Effector memory CD4-positive, alpha-beta T cell (primary cell): ENCODE data around the gene FAM76A.
"Not testable (repeated sequence)": the region's sequence is repeated elsewhere in the genome, so short reads cannot be mapped to it uniquely, and the experiment has no call there.

ENCODE experiments used
- DNase-seq, 3 donors: peaks; one replicate each; pipeline ENCODE4 v3.0.0-alpha.2; 2020
- H3K27ac ChIP-seq: 2 replicates; pipeline ENCODE4 v1.7.0; 2013; ENCODE audit warnings: mild to moderate bottlenecking, low read length, moderate library complexity; ENCODE audit not compliant: insufficient read depth, poor library complexity, severe bottlenecking
- H3K27me3 ChIP-seq: replicated peaks from 2 replicates; pipeline ENCODE4 v1.7.0; 2013; ENCODE audit warnings: mild to moderate bottlenecking, low read length; ENCODE audit not compliant: insufficient read depth, control insufficient read depth, poor library complexity, severe bottlenecking
- H3K36me3 ChIP-seq: 2 replicates; pipeline ENCODE4 v1.7.0; 2013; ENCODE audit warnings: mild to moderate bottlenecking, low read length, moderate library complexity; ENCODE audit not compliant: control insufficient read depth, insufficient read depth
- H3K4me1 ChIP-seq: 2 replicates; pipeline ENCODE4 v1.7.0; 2013; ENCODE audit warnings: low read length, mild to moderate bottlenecking; ENCODE audit not compliant: control insufficient read depth, insufficient read depth, poor library complexity, severe bottlenecking
- H3K4me3 ChIP-seq: 2 replicates; pipeline ENCODE4 v1.7.0; 2013; ENCODE audit warnings: low read length, low read depth, mild to moderate bottlenecking; ENCODE audit not compliant: insufficient read depth, poor library complexity, severe bottlenecking
- H3K9me3 ChIP-seq: 2 replicates; pipeline ENCODE4 v1.7.0; 2013; ENCODE audit warnings: mild to moderate bottlenecking, low read length, moderate library complexity; ENCODE audit not compliant: control insufficient read depth

FAM76A gene

GRCh38 chr1:27789540-27790041 lies 63.8 kb downstream of the FAM76A start:
- Histone ChIP-seq H3K9me3 (no peaks in the 10 kb centered on the region), H3K27ac (no peak overlapping the region), H3K27me3 (no peaks in the 10 kb centered on the region), H3K4me3 (no peak overlapping the region), H3K4me1 (no peaks in the 10 kb centered on the region), H3K36me3 (peaks cover 35% of the 10 kb centered on the region)
- DNase-seq: no peak

GRCh38 chr1:27790270-27790669 lies 64.5 kb downstream of the FAM76A start:
- H3K27ac ChIP-seq, DNase-seq: not testable (repeated sequence)

GRCh38 chr1:27795601-27796000 lies 69.8 kb downstream of the FAM76A start:
- peaks cover 52% of the 10 kb centered on the region for H3K36me3 ChIP-seq
- no peak for DNase-seq
- H3K4me3 ChIP-seq: no peak overlapping the region
- no peak overlapping the region for H3K27ac ChIP-seq
- H3K27me3 ChIP-seq: no peaks in the 10 kb centered on the region
- H3K9me3 ChIP-seq: no peaks in the 10 kb centered on the region
- no peaks in the 10 kb centered on the region for H3K4me1 ChIP-seq

More at GRCh38 chr1:27790270-27790669, 64.5 kb downstream of the FAM76A start:
- H3K4me3 ChIP-seq, H3K27me3 ChIP-seq, H3K9me3 ChIP-seq, H3K4me1 ChIP-seq: not testable (repeated sequence)
- peaks cover 42% of the 10 kb centered on the region for H3K36me3 ChIP-seq

DNA sequence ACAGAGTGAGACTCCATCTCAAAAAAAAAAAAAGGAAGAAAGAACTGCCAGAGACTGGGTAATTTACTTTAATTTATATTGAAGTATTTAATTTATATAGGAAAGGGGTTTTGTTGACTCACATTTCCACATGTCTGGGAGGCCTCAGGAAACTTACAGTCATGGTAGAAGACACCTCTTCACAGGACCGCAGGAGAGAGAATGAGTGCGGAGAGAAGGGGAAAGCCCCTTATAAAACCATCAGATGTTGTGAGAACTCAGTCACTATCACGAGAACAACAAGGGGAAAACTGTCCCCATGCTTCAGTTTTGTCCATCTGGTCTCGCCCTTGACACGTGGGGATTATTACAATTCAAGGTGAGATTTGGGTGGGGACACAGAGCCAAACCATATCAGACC lies 79.0 kb downstream of the FAM76A start:
- H3K4me3 ChIP-seq: no peak overlapping the region
- no peaks in the 10 kb centered on the region for H3K27me3 ChIP-seq
- H3K4me1 ChIP-seq: no peaks in the 10 kb centered on the region
- H3K27ac ChIP-seq: no peak overlapping the region
- H3K9me3 ChIP-seq: no peaks in the 10 kb centered on the region
- H3K36me3 ChIP-seq: peaks cover 26% of the 10 kb centered on the region
- DNase-seq: no peak

DNA sequence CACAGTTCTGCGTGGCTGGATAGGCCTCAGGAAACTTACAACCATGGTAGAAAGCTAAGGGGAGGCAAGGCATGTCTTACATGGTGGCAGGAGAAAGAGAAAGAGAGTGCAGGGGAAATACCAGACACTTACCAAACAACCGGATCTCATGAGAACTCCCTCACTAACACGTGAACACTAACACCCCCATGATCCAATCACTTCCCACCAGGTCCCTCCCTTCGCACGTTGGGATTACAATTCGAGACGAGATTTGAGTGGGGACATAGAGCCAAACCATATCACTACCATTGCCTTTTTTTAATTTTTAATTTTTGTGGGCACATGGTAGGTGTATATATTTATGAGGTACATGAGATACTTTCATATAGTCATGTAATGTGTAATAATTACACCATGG lies 81.0 kb downstream of the FAM76A start:
- H3K4me3 ChIP-seq: no peak overlapping the region
- H3K36me3 ChIP-seq: peaks cover 21% of the 10 kb centered on the region
- no peaks in the 10 kb centered on the region for H3K27me3 ChIP-seq
- H3K4me1 ChIP-seq: no peaks in the 10 kb centered on the region
- DNase-seq: no peak
- H3K27ac ChIP-seq: no peak overlapping the region
- H3K9me3 ChIP-seq: no peaks in the 10 kb centered on the region

DNA sequence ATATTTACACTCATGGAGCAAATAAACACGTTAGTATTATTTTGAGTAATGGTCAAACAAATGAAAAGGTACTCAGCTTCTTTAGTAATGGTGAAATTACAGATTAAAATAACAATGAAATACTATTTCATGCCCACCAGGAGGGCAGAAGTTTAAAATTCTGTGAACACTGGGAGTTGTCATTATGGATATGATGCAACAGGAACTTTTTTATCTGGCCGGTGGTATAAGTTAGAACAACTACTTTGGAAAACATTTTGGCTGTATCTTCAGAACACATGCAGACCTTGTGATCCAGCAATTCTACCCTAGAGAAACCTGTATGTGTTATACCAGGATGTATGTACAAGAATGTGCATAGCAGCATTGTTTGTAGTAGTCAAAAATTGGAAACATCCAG lies 81.6 kb downstream of the FAM76A start:
- Histone ChIP-seq H3K36me3 (peaks cover 15% of the 10 kb centered on the region), H3K4me3 (no peak overlapping the region), H3K27me3 (no peaks in the 10 kb centered on the region), H3K4me1 (no peaks in the 10 kb centered on the region), H3K27ac (no peak overlapping the region), H3K9me3 (no peaks in the 10 kb centered on the region)
- no peak for DNase-seq

- H3K9me3 ChIP-seq, H3K27me3 ChIP-seq, H3K27ac ChIP-seq, H3K4me3 ChIP-seq, H3K4me1 ChIP-seq, DNase-seq: not testable (repeated sequence)
- peaks cover 15% of the 10 kb centered on the region for H3K36me3 ChIP-seq
These were observed 82.4 kb downstream of the FAM76A start for GRCh38 chr1:27808131-27808530.

DNA sequence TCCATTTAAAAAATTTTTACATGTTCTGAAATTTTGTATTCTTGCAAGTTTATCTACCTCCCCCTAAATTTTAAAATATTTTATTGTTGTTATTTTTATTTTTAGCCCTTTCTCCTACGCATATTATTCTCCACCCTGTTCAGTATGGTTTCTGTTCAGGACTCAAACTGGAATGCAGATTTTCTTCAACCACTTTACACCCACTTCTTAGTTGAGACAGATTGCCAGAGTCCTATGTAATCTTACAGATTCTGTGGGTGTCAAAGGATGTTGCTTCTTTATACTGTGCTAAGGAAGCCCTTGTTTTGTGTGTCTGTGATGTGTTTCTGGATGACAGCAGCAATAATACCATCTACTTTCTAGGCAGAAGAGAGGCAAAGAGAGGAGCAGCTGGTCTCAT lies 84.1 kb downstream of the FAM76A start:
- no peak overlapping the region for H3K4me3 ChIP-seq
- no peak overlapping the region for H3K27ac ChIP-seq
- no peaks in the 10 kb centered on the region for H3K4me1 ChIP-seq
- DNase-seq: no peak
- H3K9me3 ChIP-seq: no peaks in the 10 kb centered on the region
- H3K36me3 ChIP-seq: peaks cover 24% of the 10 kb centered on the region
- no peaks in the 10 kb centered on the region for H3K27me3 ChIP-seq

DNA sequence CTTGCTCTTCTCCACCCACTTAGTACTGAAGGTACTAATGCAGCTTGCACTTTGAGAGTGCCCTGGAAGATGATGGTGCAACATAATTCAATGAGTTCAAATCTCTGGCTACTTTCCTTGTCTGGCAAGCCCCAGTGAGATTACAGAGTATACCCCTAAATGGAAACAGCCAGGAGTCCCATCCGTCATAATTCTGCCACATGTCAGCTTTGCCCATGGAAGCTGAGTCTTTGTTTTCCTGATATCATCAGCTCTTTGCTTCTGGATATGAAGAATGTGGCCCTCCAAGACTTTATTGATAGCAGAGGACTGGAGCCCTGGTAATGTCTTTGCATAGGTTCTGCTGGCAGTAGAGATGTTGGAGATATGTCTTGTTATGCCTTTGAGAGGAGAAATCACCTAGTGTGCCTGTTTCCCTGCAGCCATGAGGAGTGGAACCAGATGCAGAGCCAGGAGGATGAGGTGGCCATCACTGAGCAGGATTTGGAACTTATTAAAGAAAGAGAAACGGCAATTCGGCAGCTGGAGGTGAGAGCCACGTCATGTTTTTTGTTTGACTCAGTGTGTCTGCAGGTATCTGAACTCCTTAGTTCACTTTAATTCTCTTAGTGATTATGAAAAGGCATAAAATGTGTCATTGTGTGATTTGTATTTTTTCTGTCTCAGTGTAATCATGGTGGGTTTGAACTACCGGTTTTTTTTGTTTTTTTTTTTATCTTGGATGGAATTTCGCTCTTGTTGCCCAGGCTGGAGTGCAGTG lies 86.2 kb downstream of the FAM76A start:
- DNase-seq: no peak

More for the DNA sequence above, 86.2 kb downstream of the FAM76A start:
- H3K4me1 ChIP-seq: no peaks in the 10 kb centered on the region
- H3K36me3 ChIP-seq: peaks cover 31% of the 10 kb centered on the region
- no peak overlapping the region for H3K27ac ChIP-seq
- H3K27me3 ChIP-seq: no peaks in the 10 kb centered on the region
- no peaks in the 10 kb centered on the region for H3K9me3 ChIP-seq
- H3K4me3 ChIP-seq: no peak overlapping the region
